GM12892 (cell line): Measurements from ENCODE around the gene SYT14. TPM values are rescaled to one million over a fixed set of nuclear protein-coding genes. Genes with fewer than 3 reads are reported as not detected.
"Not testable (repeated sequence)": the region's sequence is repeated elsewhere in the genome, so short reads cannot be mapped to it uniquely, and the experiment has no call there.

Source experiments
- DNase-seq: peaks from one replicate; pipeline ENCODE4 v3.0.0; 2011; ENCODE audit not compliant: insufficient read length
- FAIRE-seq: peaks from 2 replicates; lab custom pipeline; 2011; peaks lifted over from hg19 to GRCh38; lab: Jason Lieb, UNC
- POLR2A ChIP-seq: IDR thresholded peaks from 2 replicates; pipeline ENCODE4 v1.6.1; 2011; ENCODE audit warnings: low read depth, low read length, control low read depth
- POLR2AphosphoS5 ChIP-seq: IDR thresholded peaks from 2 replicates; pipeline ENCODE4 v1.6.1; 2011; ENCODE audit warnings: low read depth, low read length, control low read depth
- TAF1 ChIP-seq: IDR thresholded peaks from 2 replicates; pipeline ENCODE4 v1.6.1; 2011; ENCODE audit warnings: low read depth, mild to moderate bottlenecking, control low read depth, low read length, borderline replicate concordance
- polyA plus RNA-seq: library from polyadenylated mRNA; unstranded; fragments of >200 nt; gene quantifications from one replicate; pipeline ENCODE4 v1.2.1, GENCODE V29; 2012; ENCODE audit warnings: missing spikeins, inconsistent platforms; ENCODE audit not compliant: missing spikeins

SYT14 gene
- polyA plus RNA-seq = 0.02 TPM

- DNase-seq (no peak), FAIRE-seq (no peak)
- no peak for TF ChIP-seq POLR2A
These were observed at the start of gene SYT14 for GRCh38 chr1:209937996-209938959. Gene SYT14 (plus strand): TSS chr1:209938217. CDS start chr1:209938265, 48 bp downstream.

- DNase-seq, FAIRE-seq: not testable (repeated sequence)
These were observed 49.5 kb upstream of the SYT14 start for GRCh38 chr1:209888291-209889076.

- DNase-seq = no peak
- TF ChIP-seq POLR2A (no peak), TAF1 (no peak), POLR2AphosphoS5 (no peak)
These were observed 49.0 kb upstream of the SYT14 start for GRCh38 chr1:209889077-209889418.

GRCh38 chr1:209890641-209891330, 47.2 kb upstream of the SYT14 start:
- TF ChIP-seq POLR2A (no peak), POLR2AphosphoS5 (no peak), TAF1 (no peak)
- DNase-seq = no peak
- FAIRE-seq = no peak

More at GRCh38 chr1:209889077-209889418, 49.0 kb upstream of the SYT14 start:
- FAIRE-seq = no peak

GRCh38 chr1:209893751-209894150, 44.3 kb upstream of the SYT14 start:
- no peak for DNase-seq
- no peak for FAIRE-seq
- TF ChIP-seq POLR2AphosphoS5 = no peak
- TF ChIP-seq POLR2A = no peak
- no peak for TF ChIP-seq TAF1

- no peak for DNase-seq
- no peak for TF ChIP-seq POLR2AphosphoS5
- no peak for TF ChIP-seq TAF1
- TF ChIP-seq POLR2A = no peak
- FAIRE-seq = no peak
These were observed 42.3 kb upstream of the SYT14 start for GRCh38 chr1:209895709-209896108.

- TF ChIP-seq POLR2A (no peak), TAF1 (no peak), POLR2AphosphoS5 (no peak)
- FAIRE-seq (no peak), DNase-seq (no peak)
These were observed 41.7 kb upstream of the SYT14 start for GRCh38 chr1:209896346-209896745.

- not testable (repeated sequence) for DNase-seq, FAIRE-seq
These were observed 39.7 kb upstream of the SYT14 start for GRCh38 chr1:209898271-209898670.

- FAIRE-seq, DNase-seq: not testable (repeated sequence)
These were observed 39.2 kb upstream of the SYT14 start for GRCh38 chr1:209898851-209899250.

GRCh38 chr1:209899948-209900347, 38.1 kb upstream of the SYT14 start:
- FAIRE-seq = peak; percentile 42
- TF ChIP-seq POLR2AphosphoS5 = no peak
- TF ChIP-seq TAF1 = no peak
- TF ChIP-seq POLR2A = no peak
- DNase-seq = peak; percentile 23

GRCh38 chr1:209900734-209901133, 37.3 kb upstream of the SYT14 start:
- FAIRE-seq (no peak), DNase-seq (no peak)
- TF ChIP-seq POLR2AphosphoS5 (no peak), POLR2A (no peak), TAF1 (no peak)
